ENCODE measurements around the gene EXOC6.
"Not testable (repeated sequence)": the region's sequence is repeated elsewhere in the genome, so short reads cannot be mapped to it uniquely, and the experiment has no call there.

The EXOC6 gene

GRCh38 chr10:92880917-92881316 lies 32.6 kb downstream of the EXOC6 start:
- DNase-seq (ENCODE audit: insufficient read length, low spot score) (no peak), FAIRE-seq (peak; percentile 66)
- no peak for TF ChIP-seq POLR2A (IDR thresholded peaks at IDR 0.05; ENCODE audit: low read depth, low read length)

- no peak for DNase-seq (ENCODE audit: insufficient read length, low spot score)
- TF ChIP-seq POLR2A (IDR thresholded peaks at IDR 0.05; ENCODE audit: low read depth, low read length) = no peak
- peak; percentile 97 for FAIRE-seq
These were observed 38.1 kb downstream of the EXOC6 start for GRCh38 chr10:92886334-92886961.

- no peak for DNase-seq (ENCODE audit: insufficient read length, low spot score)
- no peak for TF ChIP-seq POLR2A (IDR thresholded peaks at IDR 0.05; ENCODE audit: low read depth, low read length)
- peak; percentile 89 for FAIRE-seq
These were observed 42.2 kb downstream of the EXOC6 start for GRCh38 chr10:92890471-92890870.

- DNase-seq (ENCODE audit: insufficient read length, low spot score) (peak; percentile 57), FAIRE-seq (peak; percentile 100)
- no peak for TF ChIP-seq POLR2A (IDR thresholded peaks at IDR 0.05; ENCODE audit: low read depth, low read length)
These were observed 43.8 kb downstream of the EXOC6 start for GRCh38 chr10:92891885-92892690.

GRCh38 chr10:92892691-92893054 lies 44.4 kb downstream of the EXOC6 start:
- TF ChIP-seq POLR2A (IDR thresholded peaks at IDR 0.05; ENCODE audit: low read depth, low read length) = no peak
- DNase-seq (ENCODE audit: insufficient read length, low spot score) = no peak
- FAIRE-seq = no peak

- no peak for TF ChIP-seq POLR2A (IDR thresholded peaks at IDR 0.05; ENCODE audit: low read depth, low read length)
- DNase-seq (ENCODE audit: insufficient read length, low spot score) = no peak
- FAIRE-seq = no peak
These were observed 45.8 kb downstream of the EXOC6 start for GRCh38 chr10:92894081-92894655.

GRCh38 chr10:92897916-92898315 lies 49.6 kb downstream of the EXOC6 start:
- no peak for TF ChIP-seq POLR2A (IDR thresholded peaks at IDR 0.05; ENCODE audit: low read depth, low read length)
- peak; percentile 95 for FAIRE-seq
- DNase-seq (ENCODE audit: insufficient read length, low spot score) = no peak

GRCh38 chr10:92901819-92902251 lies 53.5 kb downstream of the EXOC6 start:
- no peak for TF ChIP-seq POLR2A (IDR thresholded peaks at IDR 0.05; ENCODE audit: low read depth, low read length)
- DNase-seq (ENCODE audit: insufficient read length, low spot score) = no peak
- no peak for FAIRE-seq

- FAIRE-seq = peak; percentile 41
- no peak for DNase-seq (ENCODE audit: insufficient read length, low spot score)
- TF ChIP-seq POLR2A (IDR thresholded peaks at IDR 0.05; ENCODE audit: low read depth, low read length) = no peak
These were observed 55.3 kb downstream of the EXOC6 start for GRCh38 chr10:92903633-92904032.

GRCh38 chr10:92907280-92907679 lies 59.0 kb downstream of the EXOC6 start:
- FAIRE-seq = no peak
- no peak for TF ChIP-seq POLR2A (IDR thresholded peaks at IDR 0.05; ENCODE audit: low read depth, low read length)
- no peak for DNase-seq (ENCODE audit: insufficient read length, low spot score)

GRCh38 chr10:92912631-92913030 lies 64.3 kb downstream of the EXOC6 start:
- DNase-seq (ENCODE audit: insufficient read length, low spot score); FAIRE-seq: not testable (repeated sequence)

GRCh38 chr10:92913973-92914372 lies 65.7 kb downstream of the EXOC6 start:
- no peak for FAIRE-seq
- no peak for DNase-seq (ENCODE audit: insufficient read length, low spot score)
- no peak for TF ChIP-seq POLR2A (IDR thresholded peaks at IDR 0.05; ENCODE audit: low read depth, low read length)

GRCh38 chr10:92914478-92915325 lies 66.4 kb downstream of the EXOC6 start:
- peak; percentile 97 for FAIRE-seq
- no peak for TF ChIP-seq POLR2A (IDR thresholded peaks at IDR 0.05; ENCODE audit: low read depth, low read length)
- peak; percentile 22 for DNase-seq (ENCODE audit: insufficient read length, low spot score)

- no peak for FAIRE-seq
- TF ChIP-seq POLR2A (IDR thresholded peaks at IDR 0.05; ENCODE audit: low read depth, low read length) = no peak
These were observed 67.6 kb downstream of the EXOC6 start for GRCh38 chr10:92915892-92916291.

More at GRCh38 chr10:92915892-92916291, 67.6 kb downstream of the EXOC6 start:
- DNase-seq (ENCODE audit: insufficient read length, low spot score) = no peak

Data from H54 (cell line).